ENCODE data around the gene PCNX3. TPM values are rescaled to one million over a fixed set of nuclear protein-coding genes. Genes with fewer than 3 reads are reported as not detected.

The PCNX3 gene
- total RNA-seq, 2 donors from 2014 or later, result 48.1 to 57.3 TPM

GRCh38 chr11:65625628-65626342 is 10.2 kb downstream of the PCNX3 start:
- Histone ChIP-seq H3K4me1 (ENCODE audit: control insufficient read depth, insufficient read depth, low read length) (no peaks in the 10 kb centered on the region), H3K27ac (ENCODE audit: low read depth, low read length) (no peak overlapping the region), H3K9me3 (ENCODE audit: control insufficient read depth, low read length) (no peaks in the 10 kb centered on the region), H3K9ac (ENCODE audit: extremely low read depth, low read length, poor library complexity, severe bottlenecking) (no peak overlapping the region), H3K36me3 (ENCODE audit: control insufficient read depth, insufficient read depth, low read length) (peaks cover 70% of the 10 kb centered on the region), H3K4me3 (ENCODE audit: low read length) (no peak overlapping the region), H3K27me3 (ENCODE audit: control insufficient read depth, insufficient read depth, low read length, poor library complexity, severe bottlenecking) (no peaks in the 10 kb centered on the region)
- no peak overlapping the region for H3K27ac Mint-ChIP-seq
- peak; percentile 67 for TF ChIP-seq CTCF (conservative IDR thresholded peaks at IDR 0.05)
- H3K27me3 Mint-ChIP-seq (ENCODE audit: insufficient read depth), result no peaks in the 10 kb centered on the region
- DNase-seq, result peak; percentile 81
- H3K4me3 Mint-ChIP-seq, result no peak overlapping the region
- no peaks in the 10 kb centered on the region for H3K9me3 Mint-ChIP-seq
- 88% methylated on average over 28 to 30 of the region's 30 CpGs for whole genome bisulfite sequencing, 2 experiments (ENCODE audit: insufficient coverage in 1 of 2, insufficient read length in 1 of 2)
- H3K4me1 Mint-ChIP-seq, result no peaks in the 10 kb centered on the region
- H3K36me3 Mint-ChIP-seq (ENCODE audit: low read depth), result peaks cover 64% of the 10 kb centered on the region

- H3K27me3 Mint-ChIP-seq (ENCODE audit: insufficient read depth), result no peaks in the 10 kb centered on the region
- H3K4me1 Mint-ChIP-seq, result no peaks in the 10 kb centered on the region
- H3K4me3 ChIP-seq (ENCODE audit: low read length), result no peak overlapping the region
- no peaks in the 10 kb centered on the region for H3K27me3 ChIP-seq (ENCODE audit: control insufficient read depth, insufficient read depth, low read length, poor library complexity, severe bottlenecking)
- H3K4me3 Mint-ChIP-seq, result no peak overlapping the region
- H3K27ac ChIP-seq (ENCODE audit: low read depth, low read length), result no peak overlapping the region
- H3K4me1 ChIP-seq (ENCODE audit: control insufficient read depth, insufficient read depth, low read length), result no peaks in the 10 kb centered on the region
- 95% methylated on average over 11 to 13 of the region's 13 CpGs for WGBS, 2 experiments (ENCODE audit: insufficient coverage in 1 of 2, insufficient read length in 1 of 2)
- TF ChIP-seq CTCF (conservative IDR thresholded peaks at IDR 0.05), result no peak
- DNase-seq, result no peak
- H3K9ac ChIP-seq (ENCODE audit: extremely low read depth, low read length, poor library complexity, severe bottlenecking), result no peak overlapping the region
- no peak overlapping the region for H3K27ac Mint-ChIP-seq
- H3K9me3 Mint-ChIP-seq, result no peaks in the 10 kb centered on the region
- H3K36me3 ChIP-seq (ENCODE audit: control insufficient read depth, insufficient read depth, low read length), result peaks cover 71% of the 10 kb centered on the region
- H3K36me3 Mint-ChIP-seq (ENCODE audit: low read depth), result peaks cover 60% of the 10 kb centered on the region
- no peaks in the 10 kb centered on the region for H3K9me3 ChIP-seq (ENCODE audit: control insufficient read depth, low read length)
Measured at GRCh38 chr11:65627202-65627601, 11.6 kb downstream of the PCNX3 start.

- DNase-seq, result no peak
- Mint-ChIP-seq H3K4me3 (no peak overlapping the region), H3K27me3 (ENCODE audit: insufficient read depth) (no peaks in the 10 kb centered on the region), H3K9me3 (no peaks in the 10 kb centered on the region), H3K36me3 (ENCODE audit: low read depth) (peaks cover 46% of the 10 kb centered on the region), H3K27ac (no peak overlapping the region), H3K4me1 (no peaks in the 10 kb centered on the region)
- WGBS, 2 experiments (ENCODE audit: insufficient coverage in 1 of 2, insufficient read length in 1 of 2), result 95 to 96% methylated on average over 13 to 14 of the region's 14 CpGs
- no peak for TF ChIP-seq CTCF (conservative IDR thresholded peaks at IDR 0.05)
- Histone ChIP-seq H3K27me3 (ENCODE audit: control insufficient read depth, insufficient read depth, low read length, poor library complexity, severe bottlenecking) (no peaks in the 10 kb centered on the region), H3K27ac (ENCODE audit: low read depth, low read length) (no peak overlapping the region), H3K9me3 (ENCODE audit: control insufficient read depth, low read length) (no peaks in the 10 kb centered on the region), H3K36me3 (ENCODE audit: control insufficient read depth, insufficient read depth, low read length) (peaks cover 61% of the 10 kb centered on the region), H3K4me1 (ENCODE audit: control insufficient read depth, insufficient read depth, low read length) (no peaks in the 10 kb centered on the region), H3K9ac (ENCODE audit: extremely low read depth, low read length, poor library complexity, severe bottlenecking) (no peak overlapping the region), H3K4me3 (ENCODE audit: low read length) (no peak overlapping the region)
Measured at GRCh38 chr11:65629579-65629978, 14.0 kb downstream of the PCNX3 start.

Measured in endodermal cell (in vitro differentiated cells).